Nucleus accumbens (tissue), 56 donors: ENCODE measurements around the gene RITA1.
A peak's percentile ranks its signal among the peaks of the same experiment; 100 is the strongest.
"Not testable (repeated sequence)": the region's sequence is repeated elsewhere in the genome, so short reads cannot be mapped to it uniquely, and the experiment has no call there.

Experiments used
- DNase-seq, 56 donors: peaks; one replicate each; lab custom pipeline; 2025; lab: John Stamatoyannopoulos, UW

RITA1 gene

DNA sequence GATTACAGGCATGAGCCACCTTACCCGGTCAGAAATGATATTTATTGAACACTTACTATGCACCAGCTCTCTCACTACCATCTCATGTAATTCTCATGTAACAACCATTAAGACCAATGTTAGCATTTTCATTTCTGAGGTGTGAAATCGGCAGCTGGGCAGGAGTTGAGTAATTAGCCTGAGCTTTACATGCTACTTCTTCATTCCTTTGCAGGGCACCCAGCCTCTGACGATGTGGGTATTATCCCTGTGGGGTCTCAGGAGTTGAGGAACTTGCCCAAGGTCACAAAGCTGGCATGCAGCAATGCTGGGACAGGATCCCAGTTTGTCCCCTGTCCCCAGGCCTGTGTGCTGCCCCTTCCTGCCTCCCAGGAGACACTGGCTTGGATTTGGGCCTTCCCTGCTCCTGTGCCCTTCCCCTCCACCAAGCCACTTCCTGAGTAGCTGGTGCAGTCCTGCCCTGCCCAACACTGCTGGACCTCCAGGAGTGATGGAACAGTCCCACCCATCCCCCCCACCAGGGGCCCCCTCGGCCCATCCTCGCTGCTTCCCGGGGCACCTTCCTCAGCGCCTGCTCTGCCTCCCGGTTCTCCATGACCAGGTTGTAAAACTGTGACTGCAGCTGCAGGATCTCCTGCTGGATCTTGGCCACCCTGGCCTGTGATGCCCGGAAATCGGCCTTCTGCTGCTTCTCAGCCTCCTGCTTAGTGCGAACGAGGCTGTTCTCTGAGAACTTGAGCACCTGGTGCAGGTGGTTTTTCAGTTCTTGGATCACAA, 14.7 kb downstream of the RITA1 start:
- DNase-seq = no peak

DNA sequence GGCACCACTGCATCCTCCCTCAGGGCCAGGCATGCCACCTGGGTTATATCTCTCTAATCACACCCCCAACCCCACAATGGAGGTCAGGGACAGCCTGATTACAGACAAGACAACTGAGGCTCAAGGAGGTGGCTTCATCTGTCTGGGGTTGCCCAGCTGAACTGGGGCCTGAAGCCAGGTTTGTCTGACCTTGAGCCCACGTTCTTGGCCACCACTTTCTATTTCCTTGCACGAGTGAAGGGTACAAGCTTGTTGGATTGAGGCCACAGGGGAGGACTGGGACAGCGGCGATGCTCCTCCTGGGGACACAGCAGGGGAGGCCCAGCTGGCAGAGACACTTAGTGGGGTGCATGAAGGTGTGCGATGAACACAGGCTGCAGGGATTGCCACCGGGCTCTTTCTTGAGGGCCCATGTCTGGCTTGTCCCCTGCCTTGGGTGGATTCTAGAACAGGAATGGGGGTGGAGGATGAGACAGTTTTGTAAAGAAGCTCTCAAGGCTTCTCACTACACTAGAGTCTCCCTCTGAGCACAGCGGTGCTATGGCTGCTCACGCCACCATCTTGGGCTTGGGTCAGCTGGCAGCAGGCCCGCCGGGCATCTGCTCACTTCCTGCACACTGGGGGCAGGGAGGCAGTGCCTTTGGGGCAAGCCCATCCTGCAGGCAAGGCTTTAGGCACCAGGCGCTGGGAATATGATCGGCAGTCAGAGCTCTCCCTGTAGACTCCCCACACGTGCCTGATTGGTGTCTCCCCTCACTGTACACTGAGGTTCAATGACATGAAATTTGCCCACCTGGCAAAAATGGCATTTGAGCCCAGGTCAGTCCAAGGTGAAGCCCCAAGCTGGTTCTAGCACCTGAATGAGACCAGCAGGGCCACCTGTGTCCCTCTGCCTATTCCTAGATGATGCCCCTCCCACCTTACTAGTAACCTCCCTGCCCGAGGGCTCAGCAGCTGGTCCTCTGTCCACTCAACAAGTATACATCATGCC, 16.0 kb downstream of the RITA1 start:
- DNase-seq = no peak

GRCh38 chr12:113202300-113203075, 17.0 kb downstream of the RITA1 start:
- DNase-seq = no peak

DNA sequence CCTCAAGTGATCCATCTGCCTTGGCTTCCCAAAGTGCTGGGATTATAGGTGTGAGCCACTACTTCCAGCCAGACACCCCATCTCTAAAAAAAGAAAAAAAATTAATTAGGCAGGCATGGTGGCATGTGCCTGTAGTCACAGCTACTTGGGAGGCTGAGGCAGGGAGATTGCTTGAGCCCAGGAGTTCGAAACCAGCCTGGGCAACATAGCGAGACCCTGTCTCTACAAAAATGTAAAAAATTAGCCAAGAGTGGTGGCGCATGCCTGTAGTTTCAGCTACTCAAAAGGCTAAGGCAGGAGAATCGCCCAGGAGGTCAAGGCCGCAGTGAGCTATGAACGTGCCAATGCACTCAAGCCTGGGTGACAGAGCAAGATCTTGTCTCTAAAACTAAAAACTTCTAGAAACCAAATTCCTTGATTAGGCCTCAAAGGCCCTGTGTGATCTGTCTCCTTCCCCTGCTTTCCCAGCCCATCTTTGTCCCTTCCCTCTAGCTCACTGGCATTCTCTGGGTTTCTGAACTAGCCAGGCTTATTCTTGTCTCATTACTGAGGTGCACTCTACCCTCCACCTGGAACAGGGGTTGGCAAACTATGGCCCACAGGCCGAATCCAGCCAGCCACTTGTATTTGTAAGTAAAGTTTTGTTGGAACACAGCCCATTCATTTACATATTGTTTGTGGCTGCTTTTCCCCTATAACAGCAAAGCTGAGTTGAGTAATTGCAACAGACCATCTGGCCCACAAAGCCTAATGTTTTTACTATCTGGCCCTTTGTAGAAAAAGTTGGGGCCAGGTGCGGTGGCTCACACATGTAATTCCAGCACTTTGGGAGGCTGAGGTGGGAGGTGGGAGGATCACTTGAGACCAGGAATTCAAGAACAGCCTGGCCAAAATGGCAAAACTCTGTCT, 18.6 kb downstream of the RITA1 start:
- no peak for DNase-seq

GRCh38 chr12:113204804-113205203, 19.3 kb downstream of the RITA1 start:
- DNase-seq = no peak

GRCh38 chr12:113206802-113207201, 21.3 kb downstream of the RITA1 start:
- not testable (repeated sequence) for DNase-seq

GRCh38 chr12:113207613-113208040, 22.1 kb downstream of the RITA1 start:
- DNase-seq = no peak

DNA sequence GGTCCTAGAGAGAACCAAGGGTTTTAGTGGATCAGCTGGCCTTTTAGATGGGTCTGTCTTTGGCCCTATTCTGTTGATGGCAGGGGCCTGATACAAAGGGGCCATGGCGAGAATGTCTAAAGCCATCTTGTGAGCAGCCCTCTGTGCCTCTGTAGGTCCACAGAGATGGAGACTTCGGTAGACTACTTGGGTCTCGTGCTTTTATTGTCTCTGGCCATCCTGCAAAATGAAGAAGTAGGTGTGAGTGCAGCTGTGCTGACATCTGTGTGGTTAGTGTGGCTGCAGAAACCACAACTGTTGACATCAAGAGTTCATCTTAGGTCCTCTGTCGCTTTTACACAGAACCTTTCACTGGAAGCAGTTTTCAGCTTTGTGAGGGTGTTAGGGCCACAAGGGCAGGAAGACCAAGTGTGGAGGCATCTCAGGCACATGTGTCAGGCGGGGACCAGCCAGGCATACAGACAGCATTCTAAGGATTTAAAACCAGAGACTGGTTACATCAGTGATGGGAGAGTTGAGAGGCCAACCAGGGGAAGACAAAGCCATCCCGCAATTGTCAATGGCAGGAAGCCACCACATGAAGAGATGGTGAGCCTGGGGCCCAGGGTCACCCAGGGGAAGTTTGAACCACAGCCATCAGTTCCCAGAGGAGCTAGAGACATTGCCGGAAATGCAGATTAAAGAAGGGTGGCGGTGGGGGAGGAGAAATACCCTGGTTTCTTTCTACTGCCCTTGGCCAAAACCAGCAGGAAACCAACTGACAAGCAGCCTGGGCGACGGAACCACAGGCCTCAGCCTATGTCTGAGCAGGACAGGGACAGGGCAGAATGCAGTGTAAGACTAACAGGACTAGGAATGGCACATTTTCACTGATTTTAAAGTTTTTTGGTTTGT, 22.8 kb downstream of the RITA1 start:
- peak in 7 of 56 donors; percentile 14 to 41 (median 27) for DNase-seq

DNA sequence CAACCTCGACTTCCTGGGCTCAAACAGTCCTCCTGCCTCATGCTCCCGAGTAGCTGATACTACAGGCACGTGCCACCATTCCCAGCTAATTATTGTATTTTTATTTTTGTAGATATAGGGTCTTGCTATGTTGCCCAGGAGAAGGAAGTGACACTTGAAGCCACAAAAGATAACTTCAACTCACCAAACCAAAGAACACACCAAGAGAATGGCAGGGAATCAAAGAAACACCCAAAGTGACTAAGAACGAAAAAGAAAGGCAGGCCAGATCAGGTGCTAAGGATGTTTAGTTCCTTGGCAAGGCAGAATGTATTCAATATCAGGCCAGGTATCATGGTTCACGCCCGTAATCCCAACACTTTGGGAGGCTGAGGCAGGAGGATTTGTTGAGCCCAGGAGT, 25.6 kb downstream of the RITA1 start:
- no peak for DNase-seq

DNA sequence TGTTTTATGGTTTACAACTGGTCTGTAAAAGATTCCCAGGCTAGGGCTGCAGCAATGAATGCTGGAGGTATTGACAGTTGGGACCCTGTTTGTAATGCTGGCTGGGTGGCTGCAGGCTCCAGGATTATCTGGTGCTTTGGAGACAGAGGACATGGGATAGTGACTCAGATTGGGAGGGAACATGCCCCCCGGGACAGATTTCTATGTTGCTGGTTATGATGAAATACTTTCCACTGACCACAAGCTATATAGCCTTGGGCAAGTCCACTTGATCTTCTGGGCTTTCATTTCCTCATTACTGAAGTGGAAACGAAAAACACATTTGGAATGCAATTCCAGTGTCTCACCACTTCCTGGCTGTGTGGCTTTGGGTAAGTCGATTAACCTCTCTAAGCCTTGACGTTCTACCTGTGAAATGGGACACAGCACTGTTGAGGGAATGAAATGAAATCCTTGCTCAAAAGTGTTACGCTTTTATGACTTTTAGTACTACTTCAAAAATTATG, 29.4 kb downstream of the RITA1 start:
- no peak for DNase-seq

DNA sequence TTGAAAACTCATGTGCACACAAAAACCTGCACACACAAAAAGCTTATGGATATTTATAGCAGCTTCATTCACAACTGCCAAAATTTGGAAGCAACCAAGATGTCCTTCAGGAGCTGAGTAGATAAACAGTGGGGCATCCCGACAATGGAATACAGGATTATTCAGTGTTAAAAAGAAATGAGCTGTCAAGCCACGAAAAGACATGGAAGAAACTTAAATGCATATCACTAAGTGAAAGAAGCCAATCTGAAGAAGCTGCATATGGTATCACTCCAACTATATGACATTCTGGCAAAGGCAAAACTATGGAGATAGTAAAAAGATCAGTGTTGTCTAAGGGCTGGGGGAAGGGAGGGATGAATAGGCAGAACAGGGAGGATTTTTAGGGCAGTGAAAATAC, 30.5 kb downstream of the RITA1 start:
- DNase-seq = no peak

- no peak for DNase-seq
Observed at GRCh38 chr12:113220593-113221180, 35.2 kb downstream of the RITA1 start.

DNA sequence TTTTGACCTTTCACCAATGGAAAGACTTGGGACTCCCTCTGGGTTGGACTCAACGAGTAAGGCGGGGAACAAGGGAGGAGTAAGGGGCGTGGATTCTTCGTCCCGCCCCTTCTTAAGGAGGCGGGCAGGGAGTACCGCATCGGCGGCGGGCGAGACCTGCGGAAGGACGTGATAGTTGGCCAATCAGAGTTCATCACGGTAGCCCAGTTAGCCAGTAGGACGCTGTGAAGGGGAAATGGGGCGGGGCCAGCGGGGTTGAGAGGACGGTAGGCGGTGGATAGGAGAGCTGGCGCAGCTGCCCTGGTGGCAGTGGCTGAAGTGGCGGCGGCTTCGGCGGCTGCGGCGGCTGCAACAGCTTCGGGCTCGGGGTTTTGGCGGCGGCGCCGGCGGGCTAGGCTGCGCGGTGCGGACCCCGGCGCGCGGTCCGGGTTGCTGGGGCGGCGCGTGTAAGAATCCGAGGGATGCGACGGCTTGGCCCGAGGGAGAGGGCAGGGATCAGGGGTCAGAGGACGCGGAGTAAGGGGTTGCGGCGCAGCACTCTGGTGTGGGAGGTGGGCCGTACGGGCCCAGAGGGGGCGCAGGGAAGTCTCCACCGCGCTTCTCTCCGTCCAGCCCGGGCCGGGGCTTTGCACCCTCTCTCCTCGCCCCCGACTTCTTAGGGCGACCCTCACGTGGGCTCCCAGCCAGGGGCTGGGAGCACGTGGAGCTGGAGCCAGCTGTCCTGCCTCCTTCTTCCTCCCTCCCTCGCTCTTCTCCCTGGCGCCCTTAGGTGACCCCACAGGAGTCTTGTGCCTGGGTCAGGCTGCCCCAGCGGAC, 35.9 kb downstream of the RITA1 start, which contains the start of gene TPCN1:
Gene TPCN1 (plus strand): TSS at position 284 of the 816 bp plus-strand sequence. CDS start 5,389 bp downstream, outside the sequence.
- peak; percentile 86 to 100 (median 99) for DNase-seq

- peak in 2 of 56 donors; percentile 23 to 33 for DNase-seq
Observed at GRCh38 chr12:113221997-113222729, 36.6 kb downstream of the RITA1 start.

DNA sequence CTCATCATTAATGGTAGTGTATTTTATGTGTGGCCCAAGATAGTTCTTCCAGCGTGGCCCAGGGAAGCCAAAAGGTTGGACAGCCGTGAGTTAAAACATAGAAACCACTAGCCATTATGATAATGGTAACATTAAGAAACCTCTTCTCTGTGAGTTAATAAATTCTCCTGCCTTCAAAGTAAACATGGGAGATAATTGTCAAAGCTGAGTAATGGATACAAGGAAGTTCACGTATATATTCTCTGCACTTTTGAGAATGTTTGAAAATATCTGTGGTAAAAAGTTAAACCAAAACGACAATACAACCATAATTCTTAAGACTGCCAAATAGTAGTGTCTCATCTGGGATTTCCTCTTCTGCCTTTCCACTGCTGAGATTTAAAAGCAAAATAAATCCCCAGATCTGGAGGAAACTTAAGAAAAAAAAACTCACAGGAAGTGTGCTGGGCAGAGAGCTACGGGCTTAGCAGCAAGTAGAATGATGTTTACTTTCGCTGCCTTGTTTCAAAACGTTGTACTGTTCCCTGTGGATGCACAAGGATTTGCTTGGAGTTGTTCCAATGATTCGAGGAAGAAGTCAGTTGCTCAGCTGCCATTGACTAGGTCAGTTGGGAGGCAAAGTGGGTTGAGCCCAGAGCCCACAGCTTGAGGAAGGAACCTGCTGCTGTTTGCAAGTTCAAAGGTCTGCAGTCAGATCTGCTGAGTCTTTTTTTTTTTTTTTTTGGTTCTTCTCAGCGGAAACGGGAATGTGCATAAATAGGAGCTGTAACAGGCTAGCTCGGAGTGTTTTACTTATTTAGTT, 37.4 kb downstream of the RITA1 start:
- peak in 31 of 56 donors; percentile 7 to 46 (median 26) for DNase-seq
